Astrocyte of the cerebellum (primary cell): Measurements from ENCODE around the gene SYNJ2.

Experiments
- DNase-seq: peaks from one replicate; pipeline ENCODE4 v3.0.0-alpha.2; 2011; ENCODE audit warnings: low read depth
- H3K4me3 ChIP-seq: 2 replicates; pipeline ENCODE4 v1.5.1; 2011; ENCODE audit warnings: mild to moderate bottlenecking, low read depth, low read length, moderate library complexity
- CTCF ChIP-seq: IDR thresholded peaks from 2 replicates; pipeline ENCODE4 v1.5.1; 2012; ENCODE audit warnings: low read length, low read depth, moderate library complexity, mild to moderate bottlenecking; ENCODE audit errors: missing control alignments
- in situ Hi-C: cut with HindIII; loops from 2 replicates; pipeline ENCODE4 v1.10.0; 2017; ENCODE audit warnings: low sequenced_read_pairs

Gene SYNJ2

GRCh38 chr6:158083455-158084325 is 102.0 kb downstream of the SYNJ2 start:
- TF ChIP-seq CTCF = no peak
- DNase-seq = no peak
- H3K4me3 ChIP-seq = no peak overlapping the region
- in situ Hi-C loops = no loop called here

GRCh38 chr6:158085261-158086053 is 103.8 kb downstream of the SYNJ2 start:
- H3K4me3 ChIP-seq = no peak overlapping the region
- in situ Hi-C loops = no loop called here
- DNase-seq = no peak
- TF ChIP-seq CTCF = no peak

- TF ChIP-seq CTCF = no peak
- no peak overlapping the region for H3K4me3 ChIP-seq
These were observed 104.4 kb downstream of the SYNJ2 start for GRCh38 chr6:158086054-158086503.

GRCh38 chr6:158086504-158087223 is 105.0 kb downstream of the SYNJ2 start:
- in situ Hi-C loops = no loop called here
- no peak for TF ChIP-seq CTCF
- DNase-seq = peak; percentile 64
- H3K4me3 ChIP-seq = no peak overlapping the region

More at GRCh38 chr6:158086054-158086503, 104.4 kb downstream of the SYNJ2 start:
- no peak for DNase-seq
- in situ Hi-C loops = no loop called here

GRCh38 chr6:158087224-158087867 is 105.7 kb downstream of the SYNJ2 start:
- H3K4me3 ChIP-seq = no peak overlapping the region
- DNase-seq = no peak
- no peak for TF ChIP-seq CTCF
- in situ Hi-C loops = no loop called here

GRCh38 chr6:158092806-158093205 is 111.1 kb downstream of the SYNJ2 start:
- no peak for DNase-seq
- no peak for TF ChIP-seq CTCF
- no peak overlapping the region for H3K4me3 ChIP-seq
- in situ Hi-C loops = no loop called here
